NCI-H446 (cell line): ENCODE data around the gene DAPK1.

Source experiments
- DNase-seq, 2 experiments: peaks; one replicate each; lab custom pipeline; 2025; lab: John Stamatoyannopoulos, UW

The DAPK1 gene

GRCh38 chr9:87569518-87569917 lies 71.9 kb downstream of the DAPK1 start:
- DNase-seq: no peak

- DNase-seq: no peak
These were observed 72.6 kb downstream of the DAPK1 start for GRCh38 chr9:87570000-87570908.

GRCh38 chr9:87572719-87573118 lies 75.1 kb downstream of the DAPK1 start:
- DNase-seq: no peak

GRCh38 chr9:87573841-87574342 lies 76.2 kb downstream of the DAPK1 start:
- DNase-seq: no peak

- DNase-seq: no peak
These were observed 80.1 kb downstream of the DAPK1 start for GRCh38 chr9:87577746-87578145.

GRCh38 chr9:87578625-87579024 lies 81.0 kb downstream of the DAPK1 start:
- no peak for DNase-seq

GRCh38 chr9:87579781-87580541 lies 82.3 kb downstream of the DAPK1 start:
- no peak for DNase-seq

GRCh38 chr9:87580941-87581438 lies 83.3 kb downstream of the DAPK1 start:
- DNase-seq: no peak

GRCh38 chr9:87581513-87581912 lies 83.8 kb downstream of the DAPK1 start:
- no peak for DNase-seq

- DNase-seq: no peak
These were observed 84.4 kb downstream of the DAPK1 start for GRCh38 chr9:87581949-87582637.

GRCh38 chr9:87584326-87584725 lies 86.7 kb downstream of the DAPK1 start:
- DNase-seq: no peak

GRCh38 chr9:87585123-87585855 lies 87.6 kb downstream of the DAPK1 start:
- DNase-seq: no peak

- no peak for DNase-seq
These were observed 89.2 kb downstream of the DAPK1 start for GRCh38 chr9:87586731-87587355.

GRCh38 chr9:87587356-87587745 lies 89.7 kb downstream of the DAPK1 start:
- DNase-seq: no peak

GRCh38 chr9:87587864-87588263 lies 90.2 kb downstream of the DAPK1 start:
- DNase-seq: no peak

- DNase-seq: no peak
These were observed 90.7 kb downstream of the DAPK1 start for GRCh38 chr9:87588339-87588738.

- no peak for DNase-seq
These were observed 93.3 kb downstream of the DAPK1 start for GRCh38 chr9:87590996-87591395.

GRCh38 chr9:87592554-87593358 lies 95.1 kb downstream of the DAPK1 start:
- no peak for DNase-seq

- no peak for DNase-seq
These were observed 95.8 kb downstream of the DAPK1 start for GRCh38 chr9:87593359-87593980.

GRCh38 chr9:87594194-87594593 lies 96.5 kb downstream of the DAPK1 start:
- DNase-seq: no peak
